HG03442 (cell line): ENCODE results near the gene IGF2BP2.
"Not testable (repeated sequence)": the region's sequence is repeated elsewhere in the genome, so short reads cannot be mapped to it uniquely, and the experiment has no call there.

Experiments used
- ATAC-seq: cut with Tn5 transposase; IDR thresholded peaks from one replicate; pipeline ENCODE4 v1.9.1; 2021; ENCODE audit warnings: mild to moderate bottlenecking, moderate library complexity; ENCODE audit not compliant: unreplicated experiment

Gene IGF2BP2

GRCh38 chr3:185647134-185647879 lies 177.5 kb downstream of the IGF2BP2 start:
- ATAC-seq, result no peak

GRCh38 chr3:185646382-185647133 lies 178.3 kb downstream of the IGF2BP2 start:
- ATAC-seq, result no peak

GRCh38 chr3:185645596-185646381 lies 179.1 kb downstream of the IGF2BP2 start:
- ATAC-seq, result no peak

- ATAC-seq, result not testable (repeated sequence)
Observed at GRCh38 chr3:185645191-185645590, 179.7 kb downstream of the IGF2BP2 start.

- ATAC-seq, result no peak
Observed at GRCh38 chr3:185640308-185640707, 184.5 kb downstream of the IGF2BP2 start.

- no peak for ATAC-seq
Observed at GRCh38 chr3:185639632-185640206, 185.1 kb downstream of the IGF2BP2 start.

- ATAC-seq, result not testable (repeated sequence)
Observed at GRCh38 chr3:185638651-185639050, 186.2 kb downstream of the IGF2BP2 start.

- ATAC-seq, result no peak
Observed at GRCh38 chr3:185637388-185637787, 187.5 kb downstream of the IGF2BP2 start.

- ATAC-seq, result no peak
Observed at GRCh38 chr3:185632996-185633395, 191.8 kb downstream of the IGF2BP2 start.

GRCh38 chr3:185631508-185632206 lies 193.2 kb downstream of the IGF2BP2 start:
- no peak for ATAC-seq

- no peak for ATAC-seq
Observed at GRCh38 chr3:185631108-185631507, 193.7 kb downstream of the IGF2BP2 start.

- ATAC-seq, result no peak
Observed at GRCh38 chr3:185630182-185630622, 194.6 kb downstream of the IGF2BP2 start.

- ATAC-seq, result no peak
Observed at GRCh38 chr3:185629554-185630181, 195.2 kb downstream of the IGF2BP2 start.

GRCh38 chr3:185625784-185626183 lies 199.1 kb downstream of the IGF2BP2 start:
- ATAC-seq, result no peak

GRCh38 chr3:185623939-185624665 lies 200.7 kb downstream of the IGF2BP2 start:
- no peak for ATAC-seq

GRCh38 chr3:185613016-185613415 lies 211.8 kb downstream of the IGF2BP2 start:
- ATAC-seq, result no peak

GRCh38 chr3:185606196-185606595 lies 218.6 kb downstream of the IGF2BP2 start:
- no peak for ATAC-seq

GRCh38 chr3:185605566-185605965 lies 219.3 kb downstream of the IGF2BP2 start:
- no peak for ATAC-seq

- ATAC-seq, result no peak
Observed at GRCh38 chr3:185595526-185595925, 229.3 kb downstream of the IGF2BP2 start.
